SU-DHL-6 (cell line): ENCODE data around the gene DCAF5.
"Not testable (repeated sequence)": the region's sequence is repeated elsewhere in the genome, so short reads cannot be mapped to it uniquely, and the experiment has no call there.

Experiments used
- H2AFZ ChIP-seq: fragments of 200-600 bp; sonication (generic); 2 replicates; pipeline ENCODE4 v1.6.1; 2014; ENCODE audit warnings: low read depth, mild to moderate bottlenecking, moderate library complexity, mixed read lengths, antibody characterized with exemption, low read length; ENCODE audit not compliant: severe bottlenecking
- H3F3A ChIP-seq: fragments of 200-600 bp; shearing (Covaris generic); 2 replicates; pipeline ENCODE4 v1.6.0; 2016; ENCODE audit warnings: antibody characterized with exemption, mild to moderate bottlenecking; ENCODE audit not compliant: insufficient read depth
- H3K27ac ChIP-seq: fragments of 200-600 bp; sonication (generic); 2 replicates; pipeline ENCODE4 v1.5.1; 2016; ENCODE audit warnings: low read depth, mild to moderate bottlenecking, low read length, moderate library complexity, mixed read lengths
- H3K27me3 ChIP-seq: fragments of 200-600 bp; sonication (generic), shearing (Covaris generic); 2 replicates; pipeline ENCODE4 v1.6.0; 2014; ENCODE audit warnings: mild to moderate bottlenecking, low read length
- H3K36me3 ChIP-seq: fragments of 200-600 bp; sonication (generic); 2 replicates; pipeline ENCODE4 v1.6.1; 2014; ENCODE audit warnings: mild to moderate bottlenecking, low read length, mixed read lengths
- H3K4me2 ChIP-seq: fragments of 300-600, 200-600 bp; shearing (Covaris generic), sonication (generic); 2 replicates; pipeline ENCODE4 v1.6.0; 2014; ENCODE audit warnings: low read length, low read depth, mild to moderate bottlenecking; ENCODE audit not compliant: poor library complexity, severe bottlenecking
- H3K4me3 ChIP-seq: fragments of 200-600 bp; sonication (generic); 2 replicates; pipeline ENCODE4 v1.5.1; 2014; ENCODE audit warnings: antibody characterized with exemption, low read length, mild to moderate bottlenecking, mixed read lengths; ENCODE audit not compliant: insufficient read depth, poor library complexity, severe bottlenecking
- H3K79me2 ChIP-seq: fragments of 200-600 bp; sonication (generic); 2 replicates; pipeline ENCODE4 v1.6.1; 2014; ENCODE audit warnings: mild to moderate bottlenecking, low read length, moderate library complexity; ENCODE audit not compliant: insufficient read depth
- H3K9ac ChIP-seq: fragments of 200-600 bp; sonication (generic); 2 replicates; pipeline ENCODE4 v1.7.0; 2014; ENCODE audit warnings: mild to moderate bottlenecking, low read length
- H3K9me2 ChIP-seq: fragments of 200-600 bp; sonication (generic); replicated peaks from 2 replicates; pipeline ENCODE4 v1.6.1; 2014; ENCODE audit warnings: low read length; ENCODE audit not compliant: insufficient read depth
- H3K9me3 ChIP-seq: fragments of 200-600 bp; sonication (generic); 2 replicates; pipeline ENCODE4 v1.6.1; 2014; ENCODE audit warnings: low read length, mixed read lengths; ENCODE audit not compliant: insufficient read depth
- H4K20me1 ChIP-seq: fragments of 200-600 bp; sonication (generic); 2 replicates; pipeline ENCODE4 v1.6.1; 2014; ENCODE audit warnings: low read depth, mild to moderate bottlenecking, antibody characterized with exemption, low read length, moderate library complexity, mixed read lengths
- CTCF ChIP-seq: fragments of 200-600 bp; sonication (generic); IDR thresholded peaks from one replicate; pipeline ENCODE4 v1.5.1; 2017; ENCODE audit warnings: antibody characterized with exemption, mild to moderate bottlenecking, low read length, moderate library complexity; ENCODE audit not compliant: insufficient read depth, poor library complexity, severe bottlenecking
- EZH2phosphoT487 ChIP-seq: fragments of 200-600 bp; sonication (generic), shearing (Covaris generic); conservative IDR thresholded peaks from 2 replicates; pipeline ENCODE4 v1.6.1; 2018; ENCODE audit warnings: mild to moderate bottlenecking, antibody characterized with exemption, low read length, moderate library complexity, mixed read lengths

The DCAF5 gene

GRCh38 chr14:69034612-69035262 is 118.2 kb downstream of the DCAF5 start:
- Histone ChIP-seq H3K27ac (no peak overlapping the region), H3K9ac (no peak overlapping the region), H3K4me2 (no peak overlapping the region), H4K20me1 (no peaks in the 10 kb centered on the region), H3K79me2 (no peaks in the 10 kb centered on the region), H3K9me3 (no peaks in the 10 kb centered on the region), H3K36me3 (no peaks in the 10 kb centered on the region), H3F3A (no peaks in the 10 kb centered on the region), H3K4me3 (no peak overlapping the region), H3K27me3 (no peaks in the 10 kb centered on the region), H3K9me2 (no peaks in the 10 kb centered on the region), H2AFZ (no peak overlapping the region)
- TF ChIP-seq EZH2phosphoT487, result no peak
- no peak for TF ChIP-seq CTCF

- Histone ChIP-seq H3K9ac (no peak overlapping the region), H3K27me3 (no peaks in the 10 kb centered on the region), H4K20me1 (no peaks in the 10 kb centered on the region), H3K9me3 (no peaks in the 10 kb centered on the region), H3K79me2 (no peaks in the 10 kb centered on the region), H3K27ac (no peak overlapping the region), H2AFZ (no peak overlapping the region), H3K36me3 (no peaks in the 10 kb centered on the region), H3K4me3 (no peak overlapping the region), H3F3A (no peaks in the 10 kb centered on the region), H3K4me2 (no peak overlapping the region), H3K9me2 (no peaks in the 10 kb centered on the region)
- no peak for TF ChIP-seq CTCF
- TF ChIP-seq EZH2phosphoT487, result no peak
These were observed 125.5 kb downstream of the DCAF5 start for GRCh38 chr14:69027242-69027913.

DNA sequence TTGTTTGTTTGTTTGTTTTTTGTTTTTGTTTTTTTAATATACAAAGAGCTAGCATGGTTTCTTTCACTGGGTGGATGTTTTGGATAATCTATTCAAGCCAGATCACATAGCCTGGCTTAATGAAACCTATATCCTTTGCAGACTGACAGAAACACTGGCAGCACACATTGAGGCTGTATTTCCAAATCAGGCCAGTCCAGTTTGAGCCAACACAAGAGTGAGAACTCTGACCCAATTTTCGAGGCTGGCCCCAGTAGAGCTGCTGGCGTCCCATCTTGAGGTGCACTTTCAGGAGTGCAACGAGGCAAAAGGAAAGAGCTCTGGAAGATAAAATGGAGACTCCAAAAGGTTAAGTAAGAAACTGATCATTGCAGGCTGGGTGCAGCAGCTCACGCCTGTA is 129.9 kb downstream of the DCAF5 start:
- Histone ChIP-seq H3K4me2 (no peak overlapping the region), H3K9me3 (no peaks in the 10 kb centered on the region), H2AFZ (no peak overlapping the region), H3K27ac (no peak overlapping the region), H3K9ac (no peak overlapping the region), H3K9me2 (no peaks in the 10 kb centered on the region), H3K79me2 (no peaks in the 10 kb centered on the region), H4K20me1 (no peaks in the 10 kb centered on the region), H3K27me3 (no peaks in the 10 kb centered on the region), H3K36me3 (no peaks in the 10 kb centered on the region), H3K4me3 (no peak overlapping the region), H3F3A (no peaks in the 10 kb centered on the region)
- TF ChIP-seq EZH2phosphoT487 (no peak), CTCF (no peak)

DNA sequence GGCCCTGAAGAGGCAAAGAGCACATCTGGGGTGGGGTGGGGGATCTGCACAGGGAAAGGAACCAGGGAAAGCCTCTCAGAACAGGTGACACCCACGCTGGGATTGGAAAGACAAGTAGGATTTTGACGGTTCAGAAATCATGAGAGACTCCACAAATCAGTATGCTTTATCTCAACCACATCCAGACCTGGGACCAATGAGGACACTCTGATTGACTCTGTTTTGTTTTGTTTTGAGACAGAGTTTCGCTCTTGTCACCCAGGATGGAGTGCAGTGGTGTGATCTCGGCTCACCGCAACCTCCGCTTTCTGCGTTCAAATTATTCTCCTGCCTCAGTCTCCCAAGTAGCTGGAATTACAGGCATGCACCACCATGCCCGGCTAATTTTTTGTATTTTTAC is 130.8 kb downstream of the DCAF5 start:
- not testable (repeated sequence) for H3K79me2 ChIP-seq, H4K20me1 ChIP-seq, H3K27me3 ChIP-seq, H3K36me3 ChIP-seq, H3K9ac ChIP-seq, H3K9me2 ChIP-seq, H3K27ac ChIP-seq, H3F3A ChIP-seq, H3K4me3 ChIP-seq, H3K9me3 ChIP-seq, H2AFZ ChIP-seq, H3K4me2 ChIP-seq
